VCaP (cell line): ENCODE data around the gene PLCB4.

Source experiments
- H3K27ac ChIP-seq: fragments of 450-650 bp; 2 replicates; pipeline ENCODE4 v1.5.1; 2017
- CTCF ChIP-seq: fragments of 450-650 bp; conservative IDR thresholded peaks from 2 replicates; pipeline ENCODE4 v1.5.1; 2017; ENCODE audit warnings: mild to moderate bottlenecking, moderate library complexity

Gene PLCB4

GRCh38 chr20:9141070-9141469 is 72.2 kb downstream of the PLCB4 start:
- TF ChIP-seq CTCF: no peak
- no peak overlapping the region for H3K27ac ChIP-seq

- no peak for TF ChIP-seq CTCF
- H3K27ac ChIP-seq: no peak overlapping the region
These were observed 73.0 kb downstream of the PLCB4 start for GRCh38 chr20:9141921-9142320.

DNA sequence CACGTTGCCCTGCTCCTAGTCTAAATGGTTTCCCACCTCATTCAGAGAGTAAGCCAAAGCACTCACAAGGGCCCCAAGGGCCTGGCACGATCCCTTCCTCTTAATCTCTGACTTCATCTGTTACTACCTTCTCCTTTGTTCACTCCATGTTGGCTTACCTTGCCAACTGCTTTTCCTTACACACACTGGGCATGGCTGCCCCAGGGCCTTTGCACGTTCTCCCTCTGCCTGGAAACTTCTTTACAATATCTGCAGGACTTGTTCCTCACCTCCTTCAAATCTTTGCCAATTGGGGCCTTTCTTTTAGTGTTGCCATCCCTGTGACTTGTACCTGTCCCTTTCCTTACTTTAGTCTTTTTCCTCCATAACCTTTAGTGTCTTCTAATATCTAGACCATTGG is 73.9 kb downstream of the PLCB4 start:
- TF ChIP-seq CTCF: no peak
- H3K27ac ChIP-seq: no peak overlapping the region

DNA sequence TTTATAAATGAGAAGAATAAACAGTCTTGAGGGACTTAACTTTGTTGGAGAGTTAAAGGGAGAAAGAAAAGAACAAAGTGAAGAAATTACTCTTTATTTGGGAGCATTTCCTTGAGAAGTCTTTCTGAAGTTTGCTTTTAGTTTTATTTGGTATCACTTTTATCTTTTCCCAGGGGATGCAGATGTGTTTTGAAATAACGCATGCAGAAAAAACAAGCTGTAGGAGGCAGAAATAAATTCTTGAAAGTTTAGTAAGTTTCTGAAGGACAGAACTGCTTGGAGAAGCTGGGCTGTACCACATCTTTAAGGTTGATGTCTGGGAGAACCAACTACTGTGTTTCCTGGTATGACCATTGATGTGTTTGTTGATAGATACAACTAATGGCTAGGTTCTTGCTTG is 75.0 kb downstream of the PLCB4 start:
- no peak for TF ChIP-seq CTCF
- H3K27ac ChIP-seq: no peak overlapping the region

GRCh38 chr20:9144643-9145042 is 75.8 kb downstream of the PLCB4 start:
- no peak overlapping the region for H3K27ac ChIP-seq
- TF ChIP-seq CTCF: no peak

DNA sequence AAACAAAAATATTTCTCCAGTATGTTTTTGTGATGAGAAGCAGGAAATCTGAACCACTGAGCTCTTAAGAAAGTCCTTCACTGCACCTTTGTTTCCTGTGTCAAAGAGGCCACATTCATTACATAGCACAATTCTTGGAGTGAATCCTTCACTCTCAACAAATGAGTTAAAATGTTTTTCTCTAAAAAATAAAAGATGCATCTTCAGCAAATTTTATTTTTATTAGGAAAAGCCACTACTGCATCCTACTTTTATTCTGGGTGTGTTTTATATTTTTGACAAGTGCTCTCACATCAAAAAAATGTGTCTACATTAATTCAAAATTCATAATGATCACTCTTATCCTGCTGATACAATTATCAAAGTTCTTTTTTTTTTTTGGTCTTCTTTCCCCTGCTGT is 76.3 kb downstream of the PLCB4 start:
- no peak overlapping the region for H3K27ac ChIP-seq

GRCh38 chr20:9146649-9147048 is 77.8 kb downstream of the PLCB4 start:
- TF ChIP-seq CTCF: no peak
- H3K27ac ChIP-seq: no peak overlapping the region

More for the DNA sequence above, 76.3 kb downstream of the PLCB4 start:
- TF ChIP-seq CTCF: no peak

DNA sequence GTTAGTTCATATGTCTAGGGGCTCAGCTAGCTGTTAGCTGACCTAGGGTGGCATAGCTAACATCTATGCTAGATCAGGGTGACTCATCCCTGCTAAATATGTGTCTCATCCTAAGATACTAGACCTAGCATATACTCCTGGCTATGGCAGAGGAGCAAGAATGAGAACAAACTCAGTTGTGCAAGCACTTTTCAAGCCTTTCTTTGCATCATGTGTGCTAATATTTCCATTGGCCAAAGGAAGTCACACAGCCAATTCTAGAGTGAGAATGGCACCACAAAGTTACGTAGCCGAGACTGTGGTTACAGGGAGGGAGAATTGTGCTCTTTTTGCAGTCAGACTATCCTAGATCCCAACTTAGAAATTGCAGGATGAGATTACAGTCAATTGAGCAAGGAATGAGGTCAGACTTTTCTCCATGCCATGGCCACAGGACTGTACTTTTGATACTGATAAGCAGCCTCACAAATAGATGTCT is 78.7 kb downstream of the PLCB4 start:
- no peak overlapping the region for H3K27ac ChIP-seq
- no peak for TF ChIP-seq CTCF
